HepG2 (cell line): ENCODE measurements around the gene CARMIL3. TPM values are rescaled to one million over a fixed set of nuclear protein-coding genes. Genes with fewer than 3 reads are reported as not detected.
A peak's percentile ranks its signal among the peaks of the same experiment; 100 is the strongest.

ENCODE experiments used
- KLF6 ChIP-seq: IDR thresholded peaks from 2 replicates; pipeline ENCODE4 v1.8.0; 2016; ENCODE audit warnings: missing biosample characterization, missing genetic modification reagents
- PAX8 ChIP-seq: sonication (generic); formaldehyde crosslinking; IDR thresholded peaks from 2 replicates; pipeline ENCODE4 v1.8.0; 2022; ENCODE audit warnings: mild to moderate bottlenecking, missing genetic modification reagents, borderline replicate concordance
- SP4 ChIP-seq: sonication (generic); formaldehyde crosslinking; IDR thresholded peaks from 2 replicates; pipeline ENCODE4 v1.8.1; 2023; ENCODE audit warnings: mild to moderate bottlenecking, missing genetic modification reagents
- ZKSCAN5 ChIP-seq: sonication (generic); formaldehyde crosslinking; IDR thresholded peaks from 2 replicates; pipeline ENCODE4 v1.5.1; 2020; ENCODE audit warnings: mild to moderate bottlenecking, missing genetic modification reagents
- ZNF253 ChIP-seq: sonication (generic); formaldehyde crosslinking; IDR thresholded peaks from 2 replicates; pipeline ENCODE4 v1.8.0; 2022; ENCODE audit warnings: mild to moderate bottlenecking, missing genetic modification reagents, borderline replicate concordance
- ZNF326 ChIP-seq: sonication (generic); formaldehyde crosslinking; IDR thresholded peaks from 2 replicates; pipeline ENCODE4 v1.4.0; 2020; ENCODE audit warnings: missing genetic modification reagents, borderline replicate concordance
- ZSCAN25 ChIP-seq: sonication (generic); formaldehyde crosslinking; IDR thresholded peaks from 2 replicates; pipeline ENCODE4 v1.8.0; 2022; ENCODE audit warnings: mild to moderate bottlenecking, missing genetic modification reagents
- polyA plus RNA-seq, 8 experiments: library from polyadenylated mRNA; depleted of rRNA in 3 of 8; stranded (reverse) in 7 of 8; unstranded in 1 of 8; fragments of >200 nt; fragmentation: Illumina TruSeq in 4 of 8; extraction: Trizol in 4 of 8; gene quantifications; 2 replicates each; pipeline versions ENCODE4 v1.2.1 to v1.2.3, GENCODE V29; 2011 to 2016; ENCODE audit warnings: low read depth in 4 of 8, missing spikeins in 1 of 8, mixed read lengths in 1 of 8; ENCODE audit not compliant: insufficient read depth in 1 of 8
- total RNA-seq, 5 experiments: library from RNA; depleted of rRNA; stranded (reverse); fragments of >200 nt; fragmentation: Illumina TruSeq; extraction: Trizol; gene quantifications; 2 replicates each; pipeline ENCODE4 v1.2.3, GENCODE V29; 2016; ENCODE audit warnings: low read depth in 1 of 5
- TF ChIP-seq, protein P1 (sequence below): sonication (generic); formaldehyde crosslinking; IDR thresholded peaks from 2 replicates; pipeline ENCODE4 v1.5.0; 2020; ENCODE audit warnings: missing genetic modification reagents
- TF ChIP-seq, protein P2 (sequence below): sonication (generic); formaldehyde crosslinking; IDR thresholded peaks from 2 replicates; pipeline ENCODE4 v1.4.0; 2020; ENCODE audit warnings: missing genetic modification reagents
- TF ChIP-seq, protein P3 (sequence below): sonication (generic); formaldehyde crosslinking; IDR thresholded peaks from 2 replicates; pipeline ENCODE4 v1.4.0; 2020; ENCODE audit warnings: missing genetic modification reagents
- TF ChIP-seq, protein P4 (sequence below): sonication (generic); formaldehyde crosslinking; IDR thresholded peaks from 2 replicates; pipeline ENCODE4 v1.5.1; 2020; ENCODE audit warnings: mild to moderate bottlenecking, missing genetic modification reagents, moderate library complexity
- TF ChIP-seq, protein P5 (sequence below): sonication (generic); formaldehyde crosslinking; IDR thresholded peaks from 2 replicates; pipeline ENCODE4 v1.5.0; 2020; ENCODE audit warnings: mild to moderate bottlenecking, missing genetic modification reagents, borderline replicate concordance

Gene CARMIL3
- total and polyA plus RNA-seq, 2 of the 13 experiments (the other 11 are each of a cell fraction or from before 2014, with no cell fraction given) = 0.27 to 0.55 TPM

DNA sequence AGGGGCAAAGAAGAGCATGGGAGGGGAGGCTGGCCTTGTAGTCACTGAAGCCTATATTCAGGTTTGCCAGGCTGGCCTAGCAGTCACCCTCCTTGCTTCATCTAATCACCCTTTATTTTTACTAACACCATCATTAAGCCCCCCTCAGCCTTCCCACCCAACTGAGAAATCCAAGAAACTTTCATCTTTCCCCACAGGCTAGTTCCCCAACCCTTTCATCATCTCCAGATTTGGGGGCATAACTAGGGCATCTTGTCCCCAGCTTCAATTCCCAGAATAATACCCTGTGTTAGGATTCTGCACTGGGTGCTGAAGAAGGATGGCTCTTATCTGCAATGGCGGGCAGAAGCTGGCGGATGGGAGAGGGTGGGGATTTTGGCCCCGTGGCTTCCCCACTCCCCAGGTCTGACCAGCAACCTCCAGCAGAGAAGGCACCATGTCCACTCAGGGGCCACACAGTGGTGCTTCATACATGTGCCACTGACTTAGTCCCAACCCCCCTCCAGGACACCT is 49.2 kb downstream of the CARMIL3 start (continued):
- TF ChIP-seq, protein P1, sequence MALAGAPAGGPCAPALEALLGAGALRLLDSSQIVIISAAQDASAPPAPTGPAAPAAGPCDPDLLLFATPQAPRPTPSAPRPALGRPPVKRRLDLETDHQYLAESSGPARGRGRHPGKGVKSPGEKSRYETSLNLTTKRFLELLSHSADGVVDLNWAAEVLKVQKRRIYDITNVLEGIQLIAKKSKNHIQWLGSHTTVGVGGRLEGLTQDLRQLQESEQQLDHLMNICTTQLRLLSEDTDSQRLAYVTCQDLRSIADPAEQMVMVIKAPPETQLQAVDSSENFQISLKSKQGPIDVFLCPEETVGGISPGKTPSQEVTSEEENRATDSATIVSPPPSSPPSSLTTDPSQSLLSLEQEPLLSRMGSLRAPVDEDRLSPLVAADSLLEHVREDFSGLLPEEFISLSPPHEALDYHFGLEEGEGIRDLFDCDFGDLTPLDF = no peak
- TF ChIP-seq, protein P2, sequence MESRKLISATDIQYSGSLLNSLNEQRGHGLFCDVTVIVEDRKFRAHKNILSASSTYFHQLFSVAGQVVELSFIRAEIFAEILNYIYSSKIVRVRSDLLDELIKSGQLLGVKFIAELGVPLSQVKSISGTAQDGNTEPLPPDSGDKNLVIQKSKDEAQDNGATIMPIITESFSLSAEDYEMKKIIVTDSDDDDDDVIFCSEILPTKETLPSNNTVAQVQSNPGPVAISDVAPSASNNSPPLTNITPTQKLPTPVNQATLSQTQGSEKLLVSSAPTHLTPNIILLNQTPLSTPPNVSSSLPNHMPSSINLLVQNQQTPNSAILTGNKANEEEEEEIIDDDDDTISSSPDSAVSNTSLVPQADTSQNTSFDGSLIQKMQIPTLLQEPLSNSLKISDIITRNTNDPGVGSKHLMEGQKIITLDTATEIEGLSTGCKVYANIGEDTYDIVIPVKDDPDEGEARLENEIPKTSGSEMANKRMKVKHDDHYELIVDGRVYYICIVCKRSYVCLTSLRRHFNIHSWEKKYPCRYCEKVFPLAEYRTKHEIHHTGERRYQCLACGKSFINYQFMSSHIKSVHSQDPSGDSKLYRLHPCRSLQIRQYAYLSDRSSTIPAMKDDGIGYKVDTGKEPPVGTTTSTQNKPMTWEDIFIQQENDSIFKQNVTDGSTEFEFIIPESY (CRISPR knock-in tag) = peak; percentile 64
- TF ChIP-seq, protein P3, sequence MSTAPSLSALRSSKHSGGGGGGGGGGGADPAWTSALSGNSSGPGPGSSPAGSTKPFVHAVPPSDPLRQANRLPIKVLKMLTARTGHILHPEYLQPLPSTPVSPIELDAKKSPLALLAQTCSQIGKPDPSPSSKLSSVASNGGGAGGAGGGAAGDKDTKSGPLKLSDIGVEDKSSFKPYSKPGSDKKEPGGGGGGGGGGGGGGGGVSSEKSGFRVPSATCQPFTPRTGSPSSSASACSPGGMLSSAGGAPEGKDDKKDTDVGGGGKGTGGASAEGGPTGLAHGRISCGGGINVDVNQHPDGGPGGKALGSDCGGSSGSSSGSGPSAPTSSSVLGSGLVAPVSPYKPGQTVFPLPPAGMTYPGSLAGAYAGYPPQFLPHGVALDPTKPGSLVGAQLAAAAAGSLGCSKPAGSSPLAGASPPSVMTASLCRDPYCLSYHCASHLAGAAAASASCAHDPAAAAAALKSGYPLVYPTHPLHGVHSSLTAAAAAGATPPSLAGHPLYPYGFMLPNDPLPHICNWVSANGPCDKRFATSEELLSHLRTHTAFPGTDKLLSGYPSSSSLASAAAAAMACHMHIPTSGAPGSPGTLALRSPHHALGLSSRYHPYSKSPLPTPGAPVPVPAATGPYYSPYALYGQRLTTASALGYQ (CRISPR knock-in tag) = no peak
- TF ChIP-seq, protein P4, sequence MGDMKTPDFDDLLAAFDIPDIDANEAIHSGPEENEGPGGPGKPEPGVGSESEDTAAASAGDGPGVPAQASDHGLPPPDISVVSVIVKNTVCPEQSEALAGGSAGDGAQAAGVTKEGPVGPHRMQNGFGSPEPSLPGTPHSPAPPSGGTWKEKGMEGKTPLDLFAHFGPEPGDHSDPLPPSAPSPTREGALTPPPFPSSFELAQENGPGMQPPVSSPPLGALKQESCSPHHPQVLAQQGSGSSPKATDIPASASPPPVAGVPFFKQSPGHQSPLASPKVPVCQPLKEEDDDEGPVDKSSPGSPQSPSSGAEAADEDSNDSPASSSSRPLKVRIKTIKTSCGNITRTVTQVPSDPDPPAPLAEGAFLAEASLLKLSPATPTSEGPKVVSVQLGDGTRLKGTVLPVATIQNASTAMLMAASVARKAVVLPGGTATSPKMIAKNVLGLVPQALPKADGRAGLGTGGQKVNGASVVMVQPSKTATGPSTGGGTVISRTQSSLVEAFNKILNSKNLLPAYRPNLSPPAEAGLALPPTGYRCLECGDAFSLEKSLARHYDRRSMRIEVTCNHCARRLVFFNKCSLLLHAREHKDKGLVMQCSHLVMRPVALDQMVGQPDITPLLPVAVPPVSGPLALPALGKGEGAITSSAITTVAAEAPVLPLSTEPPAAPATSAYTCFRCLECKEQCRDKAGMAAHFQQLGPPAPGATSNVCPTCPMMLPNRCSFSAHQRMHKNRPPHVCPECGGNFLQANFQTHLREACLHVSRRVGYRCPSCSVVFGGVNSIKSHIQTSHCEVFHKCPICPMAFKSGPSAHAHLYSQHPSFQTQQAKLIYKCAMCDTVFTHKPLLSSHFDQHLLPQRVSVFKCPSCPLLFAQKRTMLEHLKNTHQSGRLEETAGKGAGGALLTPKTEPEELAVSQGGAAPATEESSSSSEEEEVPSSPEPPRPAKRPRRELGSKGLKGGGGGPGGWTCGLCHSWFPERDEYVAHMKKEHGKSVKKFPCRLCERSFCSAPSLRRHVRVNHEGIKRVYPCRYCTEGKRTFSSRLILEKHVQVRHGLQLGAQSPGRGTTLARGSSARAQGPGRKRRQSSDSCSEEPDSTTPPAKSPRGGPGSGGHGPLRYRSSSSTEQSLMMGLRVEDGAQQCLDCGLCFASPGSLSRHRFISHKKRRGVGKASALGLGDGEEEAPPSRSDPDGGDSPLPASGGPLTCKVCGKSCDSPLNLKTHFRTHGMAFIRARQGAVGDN (CRISPR knock-in tag) = peak; percentile 31; the same call in 1 of the 2 replicates
- TF ChIP-seq ZNF253 (no peak), KLF6 (CRISPR knock-in tag) (no peak), SP4 (CRISPR knock-in tag) (no peak), ZNF326 (no peak), ZSCAN25 (CRISPR knock-in tag) (no peak), ZKSCAN5 (no peak), PAX8 (CRISPR knock-in tag) (no peak)
- TF ChIP-seq, protein P5, sequence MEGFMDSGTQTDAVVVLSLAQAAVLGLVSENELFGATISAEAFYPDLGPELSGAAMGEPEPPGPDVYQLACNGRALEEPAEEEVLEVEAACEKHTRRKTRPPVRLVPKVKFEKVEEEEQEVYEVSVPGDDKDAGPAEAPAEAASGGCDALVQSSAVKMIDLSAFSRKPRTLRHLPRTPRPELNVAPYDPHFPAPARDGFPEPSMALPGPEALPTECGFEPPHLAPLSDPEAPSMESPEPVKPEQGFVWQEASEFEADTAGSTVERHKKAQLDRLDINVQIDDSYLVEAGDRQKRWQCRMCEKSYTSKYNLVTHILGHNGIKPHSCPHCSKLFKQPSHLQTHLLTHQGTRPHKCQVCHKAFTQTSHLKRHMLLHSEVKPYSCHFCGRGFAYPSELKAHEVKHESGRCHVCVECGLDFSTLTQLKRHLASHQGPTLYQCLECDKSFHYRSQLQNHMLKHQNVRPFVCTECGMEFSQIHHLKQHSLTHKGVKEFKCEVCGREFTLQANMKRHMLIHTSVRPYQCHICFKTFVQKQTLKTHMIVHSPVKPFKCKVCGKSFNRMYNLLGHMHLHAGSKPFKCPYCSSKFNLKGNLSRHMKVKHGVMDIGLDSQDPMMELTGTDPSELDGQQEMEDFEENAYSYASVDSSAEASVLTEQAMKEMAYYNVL (CRISPR knock-in tag) = 0 out of 2 replicates have a peak, but pooled peaks have one; percentile 16
